Activated T-helper 17 cell treated with anti-CD3 and anti-CD28 coated beads, Interleukin-2, amount 50 U/mL, for 72 hours (primary cell): Measurements from ENCODE around the gene ARF1. TPM values are rescaled to one million over a fixed set of nuclear protein-coding genes. Genes with fewer than 3 reads are reported as not detected.

Experiments
- ATAC-seq: fragments of 150-1000 bp; cut with Tn5 transposase; replicated peaks from 2 replicates; pipeline ENCODE4 v1.10.0; 2021; ENCODE audit warnings: mild to moderate bottlenecking, moderate library complexity
- H3K27ac Mint-ChIP-seq: one replicate; pipeline ENCODE4 v1.8.0; 2022; ENCODE audit warnings: mixed read lengths
- H3K27me3 Mint-ChIP-seq: one replicate; pipeline ENCODE4 v1.8.0; 2022; ENCODE audit warnings: mixed read lengths
- H3K36me3 Mint-ChIP-seq: one replicate; pipeline ENCODE4 v1.8.0; 2022; ENCODE audit warnings: low read depth, mild to moderate bottlenecking, mixed read lengths
- H3K4me1 Mint-ChIP-seq: one replicate; pipeline ENCODE4 v1.8.0; 2022; ENCODE audit warnings: mixed read lengths
- H3K4me3 Mint-ChIP-seq: one replicate; pipeline ENCODE4 v1.8.0; 2022; ENCODE audit warnings: mild to moderate bottlenecking, mixed read lengths
- H3K9me3 Mint-ChIP-seq: one replicate; pipeline ENCODE4 v1.8.0; 2022; ENCODE audit warnings: mixed read lengths
- total RNA-seq, 2 donors: library from RNA; stranded (reverse); gene quantifications; one replicate each; pipeline ENCODE4 v1.2.3, GENCODE V29; 2022

The ARF1 gene
- 100 to 1,000 TPM; 288 to 364 TPM for total RNA-seq

- Mint-ChIP-seq H3K9me3 (no peaks in the 10 kb centered on the region), H3K4me3 (peak within 1 kb of the TSS; percentile 90), H3K27ac (peak within 1 kb of the TSS; percentile 96), H3K27me3 (no peaks in the 10 kb centered on the region), H3K4me1 (peaks cover 26% of the 10 kb centered on the region), H3K36me3 (peaks cover 45% of the 10 kb centered on the region)
- ATAC-seq: peak; percentile 83
Observed at GRCh38 chr1:228082214-228082917, at the start of gene ARF1. Gene ARF1, plus strand, starts transcription at chr1:228082708. Its CDS starts 14,407 bp downstream, at chr1:228097115.

- ATAC-seq: no peak
- H3K27ac Mint-ChIP-seq: no peak overlapping the region
- no peak overlapping the region for H3K4me3 Mint-ChIP-seq
- no peaks in the 10 kb centered on the region for H3K36me3 Mint-ChIP-seq
- peaks cover 13% of the 10 kb centered on the region for H3K27me3 Mint-ChIP-seq
- no peaks in the 10 kb centered on the region for H3K4me1 Mint-ChIP-seq
- no peaks in the 10 kb centered on the region for H3K9me3 Mint-ChIP-seq
Observed at GRCh38 chr1:228033376-228033775, 49.1 kb upstream of the ARF1 start.

- Mint-ChIP-seq H3K4me3 (no peak overlapping the region), H3K4me1 (no peaks in the 10 kb centered on the region)
- no peak for ATAC-seq
Observed at GRCh38 chr1:228034954-228035837, 47.3 kb upstream of the ARF1 start.

GRCh38 chr1:228035844-228036243, 46.7 kb upstream of the ARF1 start:
- Mint-ChIP-seq H3K36me3 (no peaks in the 10 kb centered on the region), H3K4me1 (no peaks in the 10 kb centered on the region), H3K4me3 (no peak overlapping the region), H3K27ac (no peak overlapping the region), H3K27me3 (peaks cover 16% of the 10 kb centered on the region), H3K9me3 (no peaks in the 10 kb centered on the region)
- no peak for ATAC-seq

More at GRCh38 chr1:228034954-228035837, 47.3 kb upstream of the ARF1 start:
- Mint-ChIP-seq H3K9me3 (no peaks in the 10 kb centered on the region), H3K27ac (no peak overlapping the region), H3K27me3 (peaks cover 16% of the 10 kb centered on the region), H3K36me3 (no peaks in the 10 kb centered on the region)

GRCh38 chr1:228036701-228037231, 45.7 kb upstream of the ARF1 start:
- Mint-ChIP-seq H3K4me1 (no peaks in the 10 kb centered on the region), H3K4me3 (no peak overlapping the region), H3K27ac (no peak overlapping the region), H3K9me3 (no peaks in the 10 kb centered on the region), H3K27me3 (peaks cover 9% of the 10 kb centered on the region), H3K36me3 (no peaks in the 10 kb centered on the region)
- ATAC-seq: no peak

- peaks cover 9% of the 10 kb centered on the region for H3K27me3 Mint-ChIP-seq
- ATAC-seq: peak; percentile 97
- H3K4me3 Mint-ChIP-seq: no peak overlapping the region
- no peaks in the 10 kb centered on the region for H3K9me3 Mint-ChIP-seq
- H3K4me1 Mint-ChIP-seq: no peaks in the 10 kb centered on the region
- no peak overlapping the region for H3K27ac Mint-ChIP-seq
- H3K36me3 Mint-ChIP-seq: no peaks in the 10 kb centered on the region
Observed at GRCh38 chr1:228037401-228038386, 44.8 kb upstream of the ARF1 start.

- H3K27me3 Mint-ChIP-seq: peaks cover 7% of the 10 kb centered on the region
Observed at GRCh38 chr1:228038387-228039005, 44.0 kb upstream of the ARF1 start.

GRCh38 chr1:228039006-228039903, 43.3 kb upstream of the ARF1 start:
- ATAC-seq: no peak
- H3K4me1 Mint-ChIP-seq: no peaks in the 10 kb centered on the region
- H3K9me3 Mint-ChIP-seq: no peaks in the 10 kb centered on the region
- no peak overlapping the region for H3K27ac Mint-ChIP-seq
- H3K4me3 Mint-ChIP-seq: no peak overlapping the region
- no peaks in the 10 kb centered on the region for H3K36me3 Mint-ChIP-seq
- H3K27me3 Mint-ChIP-seq: peaks cover 5% of the 10 kb centered on the region

More at GRCh38 chr1:228038387-228039005, 44.0 kb upstream of the ARF1 start:
- no peaks in the 10 kb centered on the region for H3K4me1 Mint-ChIP-seq
- no peak for ATAC-seq
- H3K4me3 Mint-ChIP-seq: no peak overlapping the region
- no peak overlapping the region for H3K27ac Mint-ChIP-seq
- H3K9me3 Mint-ChIP-seq: no peaks in the 10 kb centered on the region
- H3K36me3 Mint-ChIP-seq: no peaks in the 10 kb centered on the region

GRCh38 chr1:228039986-228040385, 42.5 kb upstream of the ARF1 start:
- Mint-ChIP-seq H3K36me3 (no peaks in the 10 kb centered on the region), H3K4me1 (no peaks in the 10 kb centered on the region), H3K27me3 (peaks cover 3% of the 10 kb centered on the region), H3K27ac (no peak overlapping the region), H3K9me3 (no peaks in the 10 kb centered on the region), H3K4me3 (no peak overlapping the region)
- ATAC-seq: no peak

- ATAC-seq: no peak
- Mint-ChIP-seq H3K9me3 (no peaks in the 10 kb centered on the region), H3K27ac (no peak overlapping the region)
Observed at GRCh38 chr1:228041316-228041715, 41.2 kb upstream of the ARF1 start.

GRCh38 chr1:228042508-228042907, 40.0 kb upstream of the ARF1 start:
- Mint-ChIP-seq H3K4me1 (no peaks in the 10 kb centered on the region), H3K27ac (no peak overlapping the region), H3K4me3 (no peak overlapping the region), H3K9me3 (no peaks in the 10 kb centered on the region), H3K27me3 (peaks cover 3% of the 10 kb centered on the region), H3K36me3 (no peaks in the 10 kb centered on the region)
- no peak for ATAC-seq

More at GRCh38 chr1:228041316-228041715, 41.2 kb upstream of the ARF1 start:
- H3K27me3 Mint-ChIP-seq: peaks cover 3% of the 10 kb centered on the region
- no peak overlapping the region for H3K4me3 Mint-ChIP-seq
- H3K36me3 Mint-ChIP-seq: no peaks in the 10 kb centered on the region
- no peaks in the 10 kb centered on the region for H3K4me1 Mint-ChIP-seq

GRCh38 chr1:228043281-228043848, 39.1 kb upstream of the ARF1 start:
- no peaks in the 10 kb centered on the region for H3K4me1 Mint-ChIP-seq
- no peak for ATAC-seq
- no peaks in the 10 kb centered on the region for H3K36me3 Mint-ChIP-seq
- H3K4me3 Mint-ChIP-seq: no peak overlapping the region
- H3K27me3 Mint-ChIP-seq: peaks cover 3% of the 10 kb centered on the region
- H3K9me3 Mint-ChIP-seq: no peaks in the 10 kb centered on the region
- no peak overlapping the region for H3K27ac Mint-ChIP-seq
